Stomach (tissue), 9 donors: ENCODE measurements around the gene CYTIP. TPM values are rescaled to one million over a fixed set of nuclear protein-coding genes. Genes with fewer than 3 reads are reported as not detected.

Source experiments
- DNase-seq, 2 donors: peaks; one replicate each; pipeline versions ENCODE4 v3.0.0 to v3.0.0-alpha.2; 2013 to 2019
- H3K27ac ChIP-seq, 5 donors: fragments of 200-600 bp in 4 of 5; sonication (generic) in 4 of 5; one replicate each; pipeline ENCODE4 v1.5.1; 2013 to 2019; ENCODE audit warnings: mild to moderate bottlenecking in 1 of 5, moderate library complexity in 1 of 5
- H3K27me3 ChIP-seq, 3 donors: fragments of 200-600 bp; sonication (generic); one replicate each; pipeline ENCODE4 v1.5.1; 2017 to 2019; ENCODE audit warnings: mixed run types in 1 of 3
- H3K36me3 ChIP-seq, 4 donors: fragments of 200-600 bp; sonication (generic); 1 replicate in 3 of 4; 2 replicates in 1 of 4; pipeline ENCODE4 v1.5.1; 2016 to 2019
- H3K4me1 ChIP-seq, 4 donors: fragments of 200-600 bp; sonication (generic); one replicate each; pipeline ENCODE4 v1.5.1; 2016 to 2019
- H3K4me3 ChIP-seq, 4 donors: fragments of 200-600 bp; sonication (generic) in 3 of 4; one replicate each; pipeline ENCODE4 v1.5.1; 2016 to 2019; ENCODE audit warnings: mild to moderate bottlenecking in 1 of 4
- H3K9me3 ChIP-seq, 4 donors: fragments of 200-600 bp; sonication (generic); one replicate each; pipeline ENCODE4 v1.5.1; 2016 to 2019
- EP300 ChIP-seq: sonication (generic); formaldehyde crosslinking; IDR thresholded peaks from one replicate; pipeline ENCODE4 v1.6.1; 2017; ENCODE audit warnings: antibody characterized with exemption
- POLR2A ChIP-seq, 4 donors: fragments of 450-650 bp; IDR thresholded peaks; one replicate each; pipeline ENCODE4 v1.6.1; 2016; ENCODE audit warnings: antibody characterized with exemption in 4 of 4, control low read depth in 2 of 4, mild to moderate bottlenecking in 1 of 4, moderate library complexity in 1 of 4
- POLR2AphosphoS5 ChIP-seq, 3 donors: sonication (generic); formaldehyde crosslinking; IDR thresholded peaks; one replicate each; pipeline ENCODE4 v1.6.1; 2016; ENCODE audit warnings: antibody characterized with exemption in 3 of 3
- WGBS, 5 donors: extraction: QIAGEN DNeasy Blood & Tissue Kit in 3 of 5; methylation state at CpG; one replicate each; pipeline versions ENCODE4 v1.1.5 to v1.1.7; 2013 to 2018; 5-methylcytosine and 5-hydroxymethylcytosine counted together
- intact Hi-C: fragments of 100-400 bp; cut with DNase I; formaldehyde crosslinking; loops from one replicate; pipeline ENCODE4 v1.15.1; 2023; ENCODE audit warnings: low total_unique reads
- polyA plus RNA-seq, 3 donors: library from polyadenylated mRNA; stranded (reverse); fragments of 200-250 nt; gene quantifications; one replicate each; pipeline ENCODE4 v1.2.3, GENCODE V29; 2013
- total RNA-seq, 5 donors: library from RNA; depleted of rRNA; stranded (reverse); fragments of >200 nt; gene quantifications; one replicate each; pipeline versions ENCODE4 v1.1.0 to v1.2.3, GENCODE V29; 2014 to 2016
- TF ChIP-seq, protein P1 (sequence below), 7 experiments: fragments of 450-650 bp in 4 of 7; fragments of 200-600 bp in 3 of 7; sonication (generic) in 3 of 7; IDR thresholded peaks; one replicate each; pipeline ENCODE4 v1.5.1; 2016 to 2019; ENCODE audit warnings: antibody characterized with exemption in 7 of 7, control low read depth in 2 of 7, mild to moderate bottlenecking in 1 of 7
- donor health status: healthy with polysubstance abuse.
- donor health status: Bipolar disorder and iron deficiency.
- donor health status: healthy.

Gene CYTIP
- total and polyA plus RNA-seq, 8 donors = 5.3 to 30.7 (median 17.4) TPM; not detected in 1

DNA sequence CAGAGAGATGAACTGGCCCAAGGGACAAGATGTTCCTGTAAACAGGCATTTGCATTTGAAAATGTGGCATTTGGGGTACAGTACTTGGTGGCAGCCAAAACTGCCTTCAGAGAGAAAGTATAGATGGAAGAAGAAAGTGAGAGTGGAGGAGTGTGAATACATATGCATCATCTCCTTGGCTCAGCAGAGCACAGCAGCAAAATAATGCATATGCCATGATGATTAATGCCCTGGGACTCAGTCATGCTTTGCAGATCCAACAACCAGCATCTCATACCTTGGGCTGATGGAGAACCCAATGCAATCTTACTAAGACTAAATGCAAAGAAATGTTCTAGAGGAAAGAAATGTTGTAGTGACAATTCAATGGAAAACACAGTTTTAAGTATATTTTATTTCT lies 29.7 kb upstream of the CYTIP start:
- Histone ChIP-seq H3K27ac (no peak overlapping the region), H3K9me3 (no peaks in the 10 kb centered on the region), H3K4me1 (peaks cover 0 to 26% (median 17%) of the 10 kb centered on the region in 4 donors), H3K27me3 (no peaks in the 10 kb centered on the region), H3K4me3 (no peak overlapping the region), H3K36me3 (no peaks in the 10 kb centered on the region)
- intact Hi-C loops = no loop called here
- TF ChIP-seq POLR2AphosphoS5 (IDR thresholded peaks at IDR 0.05) = no peak
- no peak for TF ChIP-seq POLR2A (IDR thresholded peaks at IDR 0.05)
- TF ChIP-seq EP300 = no peak
- TF ChIP-seq, protein P1, sequence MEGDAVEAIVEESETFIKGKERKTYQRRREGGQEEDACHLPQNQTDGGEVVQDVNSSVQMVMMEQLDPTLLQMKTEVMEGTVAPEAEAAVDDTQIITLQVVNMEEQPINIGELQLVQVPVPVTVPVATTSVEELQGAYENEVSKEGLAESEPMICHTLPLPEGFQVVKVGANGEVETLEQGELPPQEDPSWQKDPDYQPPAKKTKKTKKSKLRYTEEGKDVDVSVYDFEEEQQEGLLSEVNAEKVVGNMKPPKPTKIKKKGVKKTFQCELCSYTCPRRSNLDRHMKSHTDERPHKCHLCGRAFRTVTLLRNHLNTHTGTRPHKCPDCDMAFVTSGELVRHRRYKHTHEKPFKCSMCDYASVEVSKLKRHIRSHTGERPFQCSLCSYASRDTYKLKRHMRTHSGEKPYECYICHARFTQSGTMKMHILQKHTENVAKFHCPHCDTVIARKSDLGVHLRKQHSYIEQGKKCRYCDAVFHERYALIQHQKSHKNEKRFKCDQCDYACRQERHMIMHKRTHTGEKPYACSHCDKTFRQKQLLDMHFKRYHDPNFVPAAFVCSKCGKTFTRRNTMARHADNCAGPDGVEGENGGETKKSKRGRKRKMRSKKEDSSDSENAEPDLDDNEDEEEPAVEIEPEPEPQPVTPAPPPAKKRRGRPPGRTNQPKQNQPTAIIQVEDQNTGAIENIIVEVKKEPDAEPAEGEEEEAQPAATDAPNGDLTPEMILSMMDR (IDR thresholded peaks at IDR 0.05) = no peak
- DNase-seq = no peak

DNA sequence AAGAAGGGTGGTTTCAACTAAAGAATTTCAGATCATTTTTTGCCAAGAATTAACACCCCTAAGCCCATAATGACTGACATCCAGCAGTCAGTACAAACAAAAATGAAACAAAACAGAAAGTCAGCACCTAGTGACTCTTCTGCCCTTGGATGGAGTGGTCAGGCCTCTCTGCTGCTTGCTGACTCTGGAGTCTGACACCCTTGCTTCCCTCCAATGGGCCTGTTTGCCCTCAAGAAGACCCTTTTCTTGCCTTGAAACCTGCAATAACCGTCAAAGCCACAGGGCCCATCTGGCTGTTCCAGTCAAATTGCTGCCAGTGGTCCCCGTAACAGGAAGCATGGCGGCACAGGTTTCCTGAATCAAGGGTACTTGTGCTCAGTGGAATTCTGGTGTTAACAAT lies 27.2 kb upstream of the CYTIP start:
- Histone ChIP-seq H3K27me3 (no peaks in the 10 kb centered on the region), H3K27ac (peak overlapping the region; percentile 20 to 87 (median 53)), H3K4me3 (no peak overlapping the region), H3K4me1 (peaks cover 0 to 31% (median 21%) of the 10 kb centered on the region in 4 donors), H3K36me3 (no peaks in the 10 kb centered on the region), H3K9me3 (no peaks in the 10 kb centered on the region)
- no peak for DNase-seq
- 38 to 69% (median 61%) methylated on average over 3 of the region's 3 CpGs for WGBS, 5 donors
- TF ChIP-seq, protein P1 (IDR thresholded peaks at IDR 0.05) = no peak
- TF ChIP-seq POLR2A (IDR thresholded peaks at IDR 0.05) = no peak
- TF ChIP-seq EP300 = no peak
- no peak for TF ChIP-seq POLR2AphosphoS5 (IDR thresholded peaks at IDR 0.05)
- intact Hi-C loops = no loop called here

DNA sequence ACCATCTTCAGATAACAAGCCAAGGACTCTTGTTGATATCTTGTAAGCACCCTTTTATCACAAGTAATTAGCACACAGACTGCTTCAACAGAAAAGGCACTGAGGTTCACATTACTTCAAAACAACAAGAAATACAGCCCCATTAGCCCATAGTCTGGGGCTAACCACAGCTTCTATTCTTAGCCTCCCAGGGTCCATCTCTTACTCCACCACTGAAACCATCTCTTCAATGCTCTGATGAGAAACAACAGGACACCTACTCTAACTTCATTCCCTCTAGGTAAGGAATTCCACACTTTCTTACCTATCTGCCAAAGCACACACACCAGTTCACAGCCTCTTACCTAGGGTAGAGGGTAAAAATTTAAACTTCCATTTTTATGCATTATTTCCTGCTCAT lies 26.4 kb upstream of the CYTIP start:
- no peak for DNase-seq
- H3K9me3 ChIP-seq = no peaks in the 10 kb centered on the region
- H3K27ac ChIP-seq = peak overlapping the region in 4 of 5 donors; percentile 34 to 87 (median 48)
- no peaks in the 10 kb centered on the region for H3K36me3 ChIP-seq
- intact Hi-C loops = no loop called here
- TF ChIP-seq POLR2A (IDR thresholded peaks at IDR 0.05) = no peak
- no peak for TF ChIP-seq EP300
- TF ChIP-seq, protein P1 (IDR thresholded peaks at IDR 0.05) = no peak
- H3K4me1 ChIP-seq = peaks cover 0 to 31% (median 21%) of the 10 kb centered on the region in 4 donors
- no peak overlapping the region for H3K4me3 ChIP-seq
- no peaks in the 10 kb centered on the region for H3K27me3 ChIP-seq

DNA sequence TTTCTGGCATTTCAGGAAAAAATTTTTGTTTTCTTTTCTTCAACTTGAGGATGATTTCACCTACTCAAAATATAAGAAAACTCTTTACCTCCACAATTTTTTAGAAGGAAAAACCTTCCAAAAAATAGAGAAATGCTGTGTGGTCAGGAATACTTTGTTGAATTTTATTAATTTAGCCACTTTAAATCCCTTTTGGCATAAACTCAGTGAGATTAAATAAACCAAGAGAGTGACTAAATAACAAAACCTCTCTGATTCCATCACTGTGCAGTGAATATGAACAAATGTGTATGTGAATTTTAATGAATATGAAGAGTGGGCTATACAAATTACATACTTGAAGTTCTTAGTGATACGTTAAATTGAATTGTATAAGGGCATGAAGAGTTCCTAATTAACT lies 25.8 kb upstream of the CYTIP start:
- TF ChIP-seq, protein P1 (IDR thresholded peaks at IDR 0.05) = no peak
- TF ChIP-seq POLR2A (IDR thresholded peaks at IDR 0.05) (no peak), POLR2AphosphoS5 (IDR thresholded peaks at IDR 0.05) (no peak), EP300 (no peak)
- peak overlapping the region in 3 of 5 donors; percentile 34 to 87 (median 65) for H3K27ac ChIP-seq
- H3K36me3 ChIP-seq = no peaks in the 10 kb centered on the region
- H3K4me1 ChIP-seq = peaks cover 0 to 31% (median 21%) of the 10 kb centered on the region in 4 donors
- whole genome bisulfite sequencing, 5 donors = 53 to 57% (median 54%) methylated on average over 1 of the region's 1 CpG
- no peaks in the 10 kb centered on the region for H3K9me3 ChIP-seq
- no peak overlapping the region for H3K4me3 ChIP-seq
- H3K27me3 ChIP-seq = no peaks in the 10 kb centered on the region
- DNase-seq = no peak
- intact Hi-C loops = no loop called here
